Smooth muscle cell of the brain vasculature (primary cell): Measurements from ENCODE around the gene IFIT1B.
"Not testable (repeated sequence)": the region's sequence is repeated elsewhere in the genome, so short reads cannot be mapped to it uniquely, and the experiment has no call there.

ENCODE experiments used
- DNase-seq: peaks from one replicate; pipeline ENCODE4 v3.0.0-alpha.2; 2012; ENCODE audit warnings: low read depth, low spot score

Gene IFIT1B

DNA sequence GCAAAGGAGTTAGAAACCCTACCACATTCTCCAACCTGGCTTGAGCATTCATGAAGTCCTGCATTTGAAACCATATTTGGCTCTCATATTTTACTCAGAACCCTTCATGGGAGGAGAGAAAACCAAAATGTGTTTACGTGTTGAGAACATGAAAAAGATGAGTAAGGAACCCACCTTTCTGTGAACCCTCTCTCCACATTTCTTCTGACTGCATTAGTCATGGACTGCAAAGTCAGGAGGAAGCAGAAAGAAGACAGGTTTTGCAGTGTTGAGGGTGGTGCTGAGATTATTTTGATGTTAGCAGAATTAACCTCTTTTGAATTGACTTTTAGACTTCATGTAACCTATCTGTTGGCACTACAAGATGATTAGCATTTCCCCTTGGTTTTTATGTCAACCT lies 4.9 kb downstream of the IFIT1B start:
- no peak for DNase-seq

DNA sequence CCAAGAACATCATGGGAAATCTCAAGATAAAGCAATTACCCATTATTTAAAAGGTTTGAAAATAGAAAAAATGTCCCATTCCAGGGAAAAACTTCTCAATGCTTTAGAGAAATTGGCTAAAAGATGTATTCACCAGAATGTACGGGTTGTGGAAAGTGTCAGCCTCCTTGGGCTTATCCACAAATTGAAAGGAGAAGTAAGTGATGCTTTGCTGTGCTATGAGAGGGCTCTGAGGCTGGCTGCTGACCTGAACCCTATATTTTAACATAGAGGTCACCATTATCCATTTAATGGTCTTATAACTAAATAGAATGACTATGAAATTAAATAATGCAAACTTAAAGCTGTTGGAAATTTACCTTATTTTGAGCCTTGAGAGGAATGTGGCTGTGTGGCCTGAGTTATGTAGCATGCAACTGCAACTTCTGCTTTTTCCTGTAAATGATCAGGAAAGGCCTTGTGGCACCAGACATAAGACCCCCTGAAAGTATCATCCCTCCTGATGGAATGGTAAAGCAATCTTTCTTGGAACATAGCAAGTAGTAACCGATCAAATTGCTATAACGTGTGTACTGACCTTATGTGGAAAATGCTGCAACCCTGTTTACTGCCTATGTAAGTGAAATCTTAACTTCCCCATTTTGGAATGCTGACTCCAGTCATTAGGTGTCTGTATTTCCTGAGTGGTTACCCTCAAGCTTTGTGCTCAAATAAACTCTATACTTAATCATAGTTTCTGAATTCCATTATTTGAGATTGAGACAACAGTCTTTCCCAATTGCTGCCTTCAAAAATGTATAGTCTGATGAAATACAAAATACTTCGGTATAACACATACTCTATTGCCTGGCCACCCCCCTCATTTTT lies 6.9 kb downstream of the IFIT1B start:
- no peak for DNase-seq

DNA sequence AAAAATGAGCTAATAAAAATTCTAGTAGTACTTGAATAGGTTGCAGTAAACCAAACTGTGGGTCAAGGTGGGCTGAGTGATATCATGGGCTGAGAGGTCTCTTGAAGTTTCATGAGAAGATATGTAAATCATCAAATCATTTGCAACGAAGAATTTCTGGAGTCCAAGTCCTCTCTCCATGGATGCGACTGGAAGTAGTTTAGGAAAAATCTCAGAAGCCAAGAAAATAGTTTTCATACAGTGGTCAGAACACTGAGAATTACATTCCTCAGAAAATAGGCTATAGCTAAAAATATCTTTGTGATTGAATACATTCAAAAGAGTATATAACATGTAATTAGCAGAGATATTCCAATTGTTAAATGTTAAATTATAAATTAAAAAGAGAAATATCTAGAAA lies 10.9 kb downstream of the IFIT1B start:
- DNase-seq, result no peak

DNA sequence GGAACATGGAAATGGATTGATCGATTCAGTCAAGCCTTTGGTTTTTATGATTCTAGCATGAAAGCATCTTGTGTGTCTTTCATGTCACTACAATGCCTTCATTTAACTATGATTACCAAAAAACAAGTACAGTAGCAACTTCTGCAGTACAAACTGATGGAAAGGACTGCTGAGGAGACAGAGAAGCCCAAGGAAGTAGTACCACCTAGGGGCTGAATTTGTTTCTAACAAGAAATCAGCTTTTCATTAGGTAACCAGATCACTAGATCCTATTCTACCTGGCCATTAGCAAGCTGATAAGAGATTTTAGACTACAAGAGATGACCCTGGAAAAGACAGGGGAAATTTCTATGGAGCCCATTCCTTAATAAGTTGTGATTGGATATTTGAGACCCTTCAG lies 11.4 kb downstream of the IFIT1B start:
- no peak for DNase-seq

DNA sequence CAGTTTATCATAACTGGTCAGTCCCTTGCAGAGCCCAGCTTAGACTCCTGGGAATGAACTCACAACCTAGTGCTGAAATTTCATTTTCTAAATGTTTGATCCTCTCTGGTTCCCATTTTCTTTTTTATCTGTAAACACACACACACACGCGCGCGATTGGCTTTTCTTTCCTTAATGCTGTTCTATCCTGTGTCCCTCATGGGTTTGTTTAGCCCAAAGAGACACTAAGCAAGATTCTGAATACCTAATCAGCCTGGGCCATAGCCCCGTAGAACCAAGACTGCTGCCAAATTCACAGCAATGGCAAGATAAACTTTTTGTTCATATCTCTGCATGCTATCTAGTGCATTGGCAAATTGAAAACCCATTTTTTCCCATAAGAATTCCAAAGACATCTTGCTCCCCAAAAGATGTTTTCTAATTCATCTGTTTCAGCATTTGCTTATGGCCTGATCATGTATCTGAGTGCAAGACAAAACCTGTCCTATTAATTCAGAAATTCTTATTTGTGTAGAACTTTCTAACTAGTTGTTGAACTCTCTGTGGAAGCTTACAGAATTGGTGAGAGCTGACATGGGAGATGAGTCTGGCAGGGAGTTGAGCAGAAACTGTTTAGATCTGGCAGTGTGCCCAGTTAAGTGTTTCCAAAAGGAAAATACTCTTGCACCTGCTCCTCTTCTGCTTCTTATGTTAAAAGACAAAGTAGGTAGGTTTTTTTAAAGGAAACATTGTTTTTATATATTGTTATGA lies 12.8 kb downstream of the IFIT1B start:
- no peak for DNase-seq

DNA sequence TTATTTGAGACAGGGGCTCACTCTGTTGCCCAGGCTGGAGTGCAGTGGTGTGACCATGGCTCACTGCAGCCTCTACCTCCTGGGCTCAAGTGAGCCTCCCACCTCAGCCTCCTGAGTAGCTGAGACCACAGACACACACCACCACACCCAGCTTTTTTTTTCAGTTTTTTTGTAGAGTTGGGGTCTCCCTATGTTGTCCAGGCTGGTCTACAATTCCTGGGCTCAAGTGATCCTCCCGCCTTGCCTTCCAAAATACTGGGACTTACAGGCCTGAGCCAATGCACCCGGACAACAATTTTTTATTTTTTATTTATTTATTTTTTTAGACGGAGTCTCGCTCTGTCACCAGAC lies 13.3 kb downstream of the IFIT1B start:
- not testable (repeated sequence) for DNase-seq

DNA sequence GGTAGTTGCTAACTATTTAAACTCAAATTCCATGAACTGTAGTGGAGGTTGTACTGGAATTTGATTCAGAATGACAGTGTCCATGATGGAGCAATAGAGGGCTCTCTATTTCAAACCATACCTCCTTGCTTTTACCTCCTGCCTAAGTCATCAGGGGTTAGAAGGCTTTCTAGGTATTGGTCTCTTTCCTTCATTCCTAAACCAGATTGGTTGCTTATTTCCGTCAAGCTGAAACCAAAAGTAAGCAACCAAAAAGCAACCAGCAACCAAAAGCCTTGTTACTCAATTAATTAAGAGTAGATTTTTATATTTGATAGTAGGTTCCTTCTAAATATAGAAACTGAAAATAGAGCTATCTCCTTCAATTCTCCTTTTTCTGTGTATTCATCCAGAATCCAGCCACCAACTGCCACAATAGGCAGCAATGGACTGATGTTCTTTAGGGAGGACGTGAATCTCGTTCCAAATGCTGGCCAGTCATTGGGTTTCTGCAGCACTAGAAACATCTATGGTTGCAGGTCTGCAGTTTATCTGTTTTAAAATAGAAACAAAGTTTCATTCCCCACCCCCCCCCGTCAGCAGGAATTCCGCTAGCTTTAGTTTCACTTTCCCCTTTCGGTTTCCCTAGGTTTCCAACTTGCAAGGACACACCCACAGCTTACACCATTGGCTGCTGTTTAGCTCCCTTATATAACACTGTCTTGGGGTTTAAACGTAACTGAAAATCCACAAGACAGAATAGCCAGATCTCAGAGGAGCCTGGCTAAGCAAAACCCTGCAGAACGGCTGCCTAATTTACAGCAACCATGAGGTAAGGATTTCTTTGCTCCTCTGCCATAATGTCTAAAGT lies 14.3 kb downstream of the IFIT1B start, which contains the start of gene IFIT1:
Gene IFIT1 (plus strand): TSS at position 717 of the 850 bp plus-strand sequence. CDS start 90 bp downstream, at position 807.
- peak; percentile 83 for DNase-seq

DNA sequence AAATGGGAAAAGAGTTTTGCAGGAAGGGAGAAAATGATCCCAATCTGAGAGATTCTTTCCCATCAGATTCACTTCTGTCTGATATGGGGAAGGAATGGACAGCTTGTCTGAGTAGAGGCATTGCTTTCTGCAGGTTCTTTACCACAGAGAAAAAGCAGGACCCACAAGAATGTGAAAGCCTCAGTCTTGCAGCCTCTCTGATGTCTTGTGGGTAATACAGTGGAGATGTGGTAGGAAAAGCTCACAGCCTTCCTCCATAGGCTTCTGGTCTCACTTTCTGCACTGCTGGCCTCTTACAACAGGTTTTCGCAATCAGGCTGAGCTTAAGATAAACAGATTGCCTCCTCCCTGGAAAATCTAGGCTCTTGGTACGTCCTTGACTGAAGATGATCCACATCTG lies 15.1 kb downstream of the IFIT1B start:
- DNase-seq, result no peak

DNA sequence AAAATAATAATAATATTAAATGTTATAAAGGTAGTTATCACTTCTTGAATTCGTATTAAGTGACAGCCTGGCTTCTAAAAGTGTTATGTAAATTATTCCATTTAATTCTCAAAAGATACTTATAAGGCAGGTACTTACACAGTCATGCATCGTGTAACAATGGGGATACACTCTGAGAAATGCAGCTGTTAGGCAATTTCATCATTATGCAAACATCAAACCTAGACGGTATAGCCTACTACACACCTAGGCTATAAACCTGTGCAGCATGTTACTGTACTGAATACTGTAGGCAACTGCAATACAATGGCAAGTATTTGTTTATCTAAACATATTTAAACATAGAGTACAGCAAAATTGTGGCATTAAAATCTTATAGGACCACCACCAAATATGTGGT lies 16.0 kb downstream of the IFIT1B start:
- no peak for DNase-seq

DNA sequence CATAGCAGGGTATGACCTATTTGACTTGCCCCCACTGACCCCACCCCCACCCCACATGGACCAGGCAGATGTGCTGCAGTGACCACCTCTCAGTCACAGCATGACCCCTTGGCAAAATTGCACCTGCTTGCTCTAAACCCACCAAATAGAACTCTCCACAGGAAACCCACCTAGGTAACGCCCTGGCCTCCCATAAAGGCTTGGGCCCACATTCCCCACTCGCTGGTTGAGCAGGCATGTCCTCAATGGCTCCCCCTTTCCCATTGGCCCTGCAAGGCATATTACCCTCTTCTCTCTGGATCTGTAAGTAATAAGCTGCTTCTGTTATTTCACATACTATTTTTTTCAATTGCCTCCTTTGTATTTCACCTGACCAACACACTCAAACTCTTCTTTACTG lies 17.3 kb downstream of the IFIT1B start:
- no peak for DNase-seq

DNA sequence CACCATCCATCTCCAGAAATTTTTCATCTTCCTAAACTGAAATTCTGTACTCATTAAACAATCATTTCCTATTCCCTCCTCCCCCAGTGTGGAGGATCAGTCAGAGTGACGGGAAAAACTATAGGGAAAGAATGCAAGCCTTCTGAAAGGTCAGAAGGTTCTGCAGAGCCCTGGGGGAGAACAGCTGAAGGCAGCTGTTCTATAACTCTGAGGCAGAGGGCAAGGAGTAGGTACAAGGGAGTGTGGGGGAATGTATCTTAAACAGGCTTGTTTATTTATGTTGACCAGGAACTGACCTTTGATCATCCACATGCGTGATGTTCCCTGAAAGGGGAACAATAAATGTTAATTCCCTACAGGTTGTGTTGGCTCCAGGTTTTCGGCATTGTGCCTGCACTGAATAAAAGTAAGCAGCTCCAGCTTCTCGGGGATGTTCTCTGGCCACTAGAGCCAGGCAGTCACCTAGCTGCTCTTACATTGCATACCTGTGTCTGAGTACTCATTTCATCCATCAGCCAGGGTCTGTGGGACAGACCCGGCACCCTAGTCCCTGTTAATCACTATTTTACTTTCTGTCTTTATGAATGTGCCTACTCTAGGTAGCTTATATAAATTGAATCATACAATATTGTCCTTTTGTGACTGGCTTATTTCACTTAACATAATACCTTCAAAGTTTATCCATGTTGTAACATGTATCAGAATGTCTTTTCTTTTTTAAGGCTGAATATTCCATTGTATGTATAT lies 20.3 kb downstream of the IFIT1B start:
- DNase-seq, result no peak

DNA sequence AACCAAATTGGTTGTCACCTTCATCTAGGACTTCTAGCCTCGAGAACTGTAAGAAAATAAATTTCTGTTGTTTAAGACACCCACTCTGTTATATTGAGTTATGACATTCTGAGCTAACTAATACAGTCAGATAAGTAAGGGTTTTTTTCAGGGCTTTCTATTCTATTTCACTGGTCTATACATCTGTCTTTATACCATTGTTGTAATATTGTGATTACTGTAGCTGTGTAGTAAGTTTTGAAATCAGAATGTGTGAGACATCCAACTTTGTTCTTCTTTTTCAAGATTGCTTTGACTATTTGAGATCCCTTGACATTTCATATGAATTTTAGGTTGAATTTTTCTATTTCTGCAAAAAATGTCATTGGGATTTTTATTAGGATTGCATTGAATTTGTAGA lies 22.1 kb downstream of the IFIT1B start:
- no peak for DNase-seq

DNA sequence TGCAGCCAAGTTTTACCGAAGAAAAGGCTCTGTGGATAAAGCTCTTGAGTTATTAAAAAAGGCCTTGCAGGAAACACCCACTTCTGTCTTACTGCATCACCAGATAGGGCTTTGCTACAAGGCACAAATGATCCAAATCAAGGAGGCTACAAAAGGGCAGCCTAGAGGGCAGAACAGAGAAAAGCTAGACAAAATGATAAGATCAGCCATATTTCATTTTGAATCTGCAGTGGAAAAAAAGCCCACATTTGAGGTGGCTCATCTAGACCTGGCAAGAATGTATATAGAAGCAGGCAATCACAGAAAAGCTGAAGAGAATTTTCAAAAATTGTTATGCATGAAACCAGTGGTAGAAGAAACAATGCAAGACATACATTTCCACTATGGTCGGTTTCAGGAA lies 25.2 kb downstream of the IFIT1B start:
- no peak for DNase-seq

DNA sequence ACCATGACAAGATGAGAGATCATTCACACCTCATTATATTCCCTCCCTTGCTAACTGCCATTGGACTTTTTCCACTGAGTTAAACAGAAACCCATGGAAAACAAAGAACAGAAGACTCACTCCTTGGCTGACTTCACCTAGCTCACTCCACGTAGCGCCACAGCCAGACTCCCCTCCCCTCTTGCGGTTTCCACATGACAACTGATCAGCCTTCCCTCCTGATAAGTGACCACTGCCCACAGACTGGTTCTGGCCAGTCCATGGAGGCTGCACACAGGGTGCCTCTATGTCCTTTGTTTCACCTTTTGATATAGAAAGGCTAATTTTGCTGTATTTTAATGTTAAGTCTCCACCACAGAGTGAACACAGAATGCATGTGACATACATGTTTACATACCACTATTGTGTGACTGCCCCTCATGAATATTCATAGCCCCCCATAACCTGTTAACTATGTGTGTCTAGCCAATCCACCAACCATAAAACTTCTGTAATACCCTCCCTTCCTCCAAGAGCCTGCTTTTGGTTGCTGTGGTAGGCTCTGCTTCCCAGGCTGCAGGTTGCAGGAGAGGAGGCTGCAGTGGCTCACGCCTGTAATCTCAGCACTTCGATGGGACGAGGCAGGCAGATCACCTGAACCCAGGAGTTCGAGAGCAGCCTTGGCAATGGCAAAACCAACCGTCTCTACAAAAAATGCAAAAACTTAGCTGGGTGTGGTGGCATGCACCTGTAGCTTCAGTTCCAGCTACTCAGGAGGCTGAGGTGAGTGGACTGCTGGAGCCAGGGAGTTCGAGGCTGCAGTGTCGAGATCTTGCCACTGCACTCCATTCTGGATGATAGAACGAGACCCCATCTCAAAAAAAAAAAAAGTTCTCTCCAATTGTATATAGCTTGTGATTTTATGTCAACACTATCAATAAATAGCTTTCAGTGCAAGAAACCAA lies 26.5 kb downstream of the IFIT1B start:
- DNase-seq, result no peak

DNA sequence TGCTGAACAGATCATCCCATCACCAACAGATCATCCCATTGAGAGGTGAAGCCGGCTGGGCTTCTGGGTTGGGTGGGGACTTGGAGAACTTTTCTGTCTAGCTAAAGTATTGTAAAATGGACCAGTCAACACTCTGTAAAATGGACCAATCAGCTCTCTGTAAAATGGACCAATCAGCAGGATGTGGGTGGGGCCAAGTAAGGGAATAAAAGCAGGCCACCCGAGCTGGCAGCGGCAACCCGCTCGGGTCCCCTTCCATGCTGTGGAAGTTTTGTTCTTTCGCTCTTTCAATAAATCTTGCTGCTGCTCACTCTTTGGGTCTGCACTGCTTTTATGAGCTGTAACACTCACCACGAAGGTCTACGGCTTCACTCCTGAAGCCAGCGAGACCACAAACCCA lies 28.3 kb downstream of the IFIT1B start:
- not testable (repeated sequence) for DNase-seq

DNA sequence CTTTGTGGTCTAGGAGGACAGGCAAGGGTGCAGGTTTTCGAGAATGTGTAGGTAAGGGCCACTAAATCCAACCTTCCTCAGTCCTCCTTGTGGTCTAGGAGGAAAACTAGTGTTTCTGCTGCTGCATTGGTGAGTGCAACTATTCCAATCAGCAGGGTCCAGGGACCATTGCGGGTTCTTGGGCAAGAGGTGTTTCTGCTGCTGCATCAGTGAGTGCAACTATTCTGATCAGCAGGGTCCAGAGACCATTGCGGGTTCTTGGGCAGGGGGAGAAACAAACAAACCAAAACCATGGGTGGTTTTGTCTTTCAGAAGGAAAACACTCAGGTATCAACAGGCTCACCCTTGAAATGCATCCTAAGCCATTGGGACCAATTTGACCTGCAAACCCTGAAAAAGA lies 29.9 kb downstream of the IFIT1B start:
- not testable (repeated sequence) for DNase-seq

DNA sequence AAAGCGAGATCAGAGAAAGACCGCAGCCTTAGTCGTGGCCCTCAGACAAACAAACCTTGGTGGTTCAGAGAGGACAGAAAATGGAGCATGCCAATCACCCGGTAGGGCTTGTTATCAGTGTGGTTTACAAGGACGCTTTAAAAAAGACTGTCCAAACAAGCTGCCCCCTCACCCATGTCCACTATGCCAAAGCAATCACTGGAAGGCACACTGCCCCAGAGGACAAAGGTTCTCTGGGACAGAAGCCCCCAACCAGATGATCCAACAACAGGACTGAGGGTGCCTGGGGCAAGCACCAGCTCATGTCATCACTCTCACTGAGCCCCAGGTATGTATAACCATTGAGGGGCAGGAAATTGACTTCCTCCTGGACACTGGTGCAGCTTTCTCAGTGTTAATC lies 31.4 kb downstream of the IFIT1B start:
- DNase-seq, result not testable (repeated sequence)

DNA sequence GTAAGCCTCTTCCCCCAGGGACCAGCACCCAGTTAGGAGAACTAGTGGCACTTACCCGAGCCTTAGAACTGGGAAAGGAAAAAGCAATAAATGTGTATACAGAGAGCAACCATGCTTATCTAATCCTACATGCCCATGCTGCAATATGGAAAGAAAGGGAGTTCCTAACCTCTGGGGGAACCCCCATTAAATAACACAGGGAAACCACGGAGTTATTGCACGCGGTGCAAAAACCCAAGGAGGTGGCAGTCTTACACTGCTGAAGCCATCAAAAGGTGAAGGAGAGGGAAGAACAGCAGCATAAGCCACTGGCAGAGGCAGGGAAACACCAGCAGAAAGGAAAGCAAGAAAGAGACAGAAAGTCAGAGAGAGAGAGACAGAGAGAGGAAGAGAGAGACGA lies 32.7 kb downstream of the IFIT1B start:
- DNase-seq, result not testable (repeated sequence)

DNA sequence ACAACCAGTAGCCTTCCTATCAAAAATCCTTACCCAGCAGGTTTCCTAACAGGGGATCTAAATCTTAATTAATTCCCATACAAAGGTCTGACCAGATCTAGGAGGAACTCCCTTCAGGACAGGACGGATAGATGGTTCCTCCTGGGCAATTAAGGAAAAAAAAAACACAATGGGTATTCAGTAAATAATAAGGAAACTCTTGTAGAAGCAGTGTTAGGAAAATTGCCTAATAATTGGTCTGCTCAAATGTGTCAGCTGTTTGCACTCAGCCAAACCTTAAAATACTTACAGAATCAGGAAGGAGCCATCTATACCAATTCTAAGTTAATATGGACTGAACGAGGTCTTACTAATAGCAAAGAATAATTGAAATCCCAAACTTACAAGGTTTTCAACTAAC lies 33.3 kb downstream of the IFIT1B start:
- DNase-seq, result not testable (repeated sequence)

DNA sequence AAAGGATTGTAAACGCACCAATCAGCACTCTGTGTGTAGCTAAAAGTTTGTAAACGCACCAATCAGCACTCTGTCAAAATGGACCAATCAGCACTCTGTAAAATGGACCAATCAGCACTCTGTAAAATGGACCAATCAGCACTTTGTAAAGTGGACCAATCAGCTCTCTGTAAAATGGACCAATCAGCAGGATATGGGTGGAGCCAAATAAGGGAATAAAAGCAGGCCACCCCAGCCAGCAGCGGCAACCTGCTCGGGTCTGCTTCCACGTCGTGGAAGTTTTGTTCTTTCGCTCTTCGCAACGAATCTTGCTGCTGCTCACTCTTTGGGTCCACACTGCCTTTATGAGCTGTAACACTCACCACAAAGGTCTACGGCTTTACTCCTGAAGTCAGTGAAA lies 34.4 kb downstream of the IFIT1B start:
- not testable (repeated sequence) for DNase-seq
